ENCODE results near the gene WNK2. TPM values are rescaled to one million over a fixed set of nuclear protein-coding genes. Genes with fewer than 3 reads are reported as not detected.

Gene WNK2
- total RNA-seq = 10 to 100 TPM; 18.6 to 89.9 (median 40.8) TPM

GRCh38 chr9:93183663-93184431 lies at the start of gene WNK2:
Gene WNK2, plus strand, starts transcription at chr9:93184139. Its CDS starts 791 bp downstream, at chr9:93184930.
- WGBS = 2% methylated on average over 16 of the region's 82 CpGs
- peak within 1 kb of the TSS; percentile 84 to 92 (median 88) for H3K27ac ChIP-seq (replicated peaks in 1 of 4)
- peaks cover 0 to 22% (median 0%) of the 10 kb centered on the region in 4 donors for H3K27me3 ChIP-seq
- peak within 1 kb of the TSS; percentile 64 to 75 (median 70) for H3K4me3 ChIP-seq
- intact Hi-C loops (cut with DNase I) = no loop called here
- no peaks in the 10 kb centered on the region for H3K9me3 ChIP-seq
- peak; percentile 17 to 54 for TF ChIP-seq POLR2AphosphoS5 (IDR thresholded peaks at IDR 0.05)
- TF ChIP-seq POLR2A (IDR thresholded peaks at IDR 0.05; ENCODE audit: low read depth) = peak; percentile 17
- peak in 1 of 3 experiments; percentile 9 for TF ChIP-seq CTCF (IDR thresholded peaks at IDR 0.05)
- TF ChIP-seq EP300 (IDR thresholded peaks at IDR 0.05) = no peak
- peaks cover 39 to 75% (median 69%) of the 10 kb centered on the region in 4 donors for H3K4me1 ChIP-seq
- no peaks in the 10 kb centered on the region for H3K36me3 ChIP-seq
- no peak for DNase-seq (ENCODE audit: extremely low spot score)

GRCh38 chr9:93134740-93135444 lies 49.0 kb upstream of the WNK2 start:
- no peaks in the 10 kb centered on the region for H3K27me3 ChIP-seq
- intact Hi-C loops (cut with DNase I) = loop anchor here (5.0 to 10.0 kb wide), 2 partner anchors 38 to 320 kb away; partner anchors contain the start of genes CARD19, FAM120A and FAM120AOS
- H3K36me3 ChIP-seq = no peaks in the 10 kb centered on the region
- H3K27ac ChIP-seq (replicated peaks in 1 of 4) = peak overlapping the region; percentile 98 to 99 (median 99)
- DNase-seq (ENCODE audit: extremely low spot score) = no peak
- TF ChIP-seq POLR2AphosphoS5 (IDR thresholded peaks at IDR 0.05) = no peak
- no peak for TF ChIP-seq CTCF (IDR thresholded peaks at IDR 0.05)
- no peak for TF ChIP-seq EP300 (IDR thresholded peaks at IDR 0.05)
- TF ChIP-seq POLR2A (IDR thresholded peaks at IDR 0.05; ENCODE audit: low read depth) = no peak
- H3K9me3 ChIP-seq = no peaks in the 10 kb centered on the region
- H3K4me3 ChIP-seq = peak overlapping the region; percentile 81 to 91 (median 88)
- peaks cover 46 to 61% (median 54%) of the 10 kb centered on the region in 4 donors for H3K4me1 ChIP-seq
- 82% methylated on average over 11 of the region's 14 CpGs for WGBS

- TF ChIP-seq CTCF (IDR thresholded peaks at IDR 0.05) (no peak), EP300 (IDR thresholded peaks at IDR 0.05) (no peak), POLR2A (IDR thresholded peaks at IDR 0.05; ENCODE audit: low read depth) (no peak), POLR2AphosphoS5 (IDR thresholded peaks at IDR 0.05) (no peak)
- H3K27me3 ChIP-seq = no peaks in the 10 kb centered on the region
- H3K4me3 ChIP-seq = no peak overlapping the region
- H3K9me3 ChIP-seq = no peaks in the 10 kb centered on the region
- peaks cover 34 to 49% (median 43%) of the 10 kb centered on the region in 4 donors for H3K4me1 ChIP-seq
- peak overlapping the region in 2 of 4 donors; percentile 23 to 32 for H3K27ac ChIP-seq (replicated peaks in 1 of 4)
- no peak for DNase-seq (ENCODE audit: extremely low spot score)
- no peaks in the 10 kb centered on the region for H3K36me3 ChIP-seq
- whole genome bisulfite sequencing = 35% methylated on average over 7 of the region's 11 CpGs
- intact Hi-C loops (cut with DNase I) = loop anchor here (10.0 kb wide), 1 partner anchor 319 kb away; the partner anchor contains the start of genes FAM120A and FAM120AOS
Measured at GRCh38 chr9:93136011-93136440, 47.9 kb upstream of the WNK2 start.

GRCh38 chr9:93137362-93137761 lies 46.6 kb upstream of the WNK2 start:
- no peaks in the 10 kb centered on the region for H3K9me3 ChIP-seq
- 91% methylated on average over 6 of the region's 11 CpGs for WGBS
- H3K27ac ChIP-seq (replicated peaks in 1 of 4) = no peak overlapping the region
- H3K4me3 ChIP-seq = no peak overlapping the region
- no peak for DNase-seq (ENCODE audit: extremely low spot score)
- H3K4me1 ChIP-seq = peaks cover 21 to 42% (median 30%) of the 10 kb centered on the region in 4 donors
- TF ChIP-seq POLR2A (IDR thresholded peaks at IDR 0.05; ENCODE audit: low read depth) (no peak), POLR2AphosphoS5 (IDR thresholded peaks at IDR 0.05) (no peak), CTCF (IDR thresholded peaks at IDR 0.05) (no peak), EP300 (IDR thresholded peaks at IDR 0.05) (no peak)
- H3K36me3 ChIP-seq = no peaks in the 10 kb centered on the region
- H3K27me3 ChIP-seq = no peaks in the 10 kb centered on the region
- intact Hi-C loops (cut with DNase I) = loop anchor here (10.0 kb wide), 1 partner anchor 317 kb away; the partner anchor contains the start of genes FAM120A and FAM120AOS

Measured in esophagus muscularis mucosa (tissue), 4 donors.